ENCODE data around the gene FCSK. TPM values are rescaled to one million over a fixed set of nuclear protein-coding genes. Genes with fewer than 3 reads are reported as not detected.

FCSK gene
- total and polyA plus RNA-seq, 2 experiments from 2014 or later, result 15.7 to 25.9 TPM

DNA sequence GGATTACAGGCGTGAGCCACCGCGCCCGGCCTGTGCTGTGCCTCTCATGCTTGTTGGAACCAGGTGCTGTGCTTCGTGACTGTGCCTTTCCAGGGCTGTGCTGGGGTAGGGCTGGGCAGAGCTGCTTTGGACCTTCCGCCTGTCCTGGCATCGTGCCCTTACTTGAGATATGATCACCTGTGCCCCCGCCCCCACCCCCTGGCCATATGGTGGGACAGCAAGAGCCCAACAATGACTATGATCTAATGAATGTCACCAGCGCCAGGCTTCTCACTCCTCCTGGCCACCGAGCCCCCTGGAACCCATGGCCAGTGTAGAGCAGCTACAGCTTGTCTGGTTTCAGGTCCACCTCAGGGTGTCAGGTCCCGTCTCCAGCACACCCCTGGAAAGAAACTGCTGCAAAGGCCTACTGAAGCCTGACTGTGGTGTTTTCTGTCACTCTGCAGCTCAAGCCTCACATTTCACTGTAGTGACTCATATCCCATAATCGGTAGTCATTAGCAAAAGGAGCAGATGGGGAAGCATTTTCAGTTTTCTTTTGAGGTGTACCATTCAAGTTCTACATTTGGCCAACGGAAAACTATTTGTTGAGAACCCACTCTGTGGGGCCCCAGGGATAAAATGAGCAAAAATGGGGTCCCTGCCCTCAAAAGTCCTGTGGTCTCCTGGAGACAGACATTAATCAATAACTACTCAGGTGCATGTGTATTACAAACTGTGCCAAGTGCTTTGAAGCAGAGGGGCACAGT lies 22.1 kb downstream of the FCSK start:
- no peak overlapping the region for H2AFZ ChIP-seq
- no peaks in the 10 kb centered on the region for H3K36me3 ChIP-seq (replicated peaks; ENCODE audit: insufficient read depth, low read depth)
- TF ChIP-seq EZH2 (IDR thresholded peaks at IDR 0.05; ENCODE audit: borderline replicate concordance) (no peak), EZH2phosphoT487 (IDR thresholded peaks at IDR 0.05; ENCODE audit: low read depth, severe bottlenecking, unreplicated experiment) (no peak)
- TF ChIP-seq, protein P1, sequence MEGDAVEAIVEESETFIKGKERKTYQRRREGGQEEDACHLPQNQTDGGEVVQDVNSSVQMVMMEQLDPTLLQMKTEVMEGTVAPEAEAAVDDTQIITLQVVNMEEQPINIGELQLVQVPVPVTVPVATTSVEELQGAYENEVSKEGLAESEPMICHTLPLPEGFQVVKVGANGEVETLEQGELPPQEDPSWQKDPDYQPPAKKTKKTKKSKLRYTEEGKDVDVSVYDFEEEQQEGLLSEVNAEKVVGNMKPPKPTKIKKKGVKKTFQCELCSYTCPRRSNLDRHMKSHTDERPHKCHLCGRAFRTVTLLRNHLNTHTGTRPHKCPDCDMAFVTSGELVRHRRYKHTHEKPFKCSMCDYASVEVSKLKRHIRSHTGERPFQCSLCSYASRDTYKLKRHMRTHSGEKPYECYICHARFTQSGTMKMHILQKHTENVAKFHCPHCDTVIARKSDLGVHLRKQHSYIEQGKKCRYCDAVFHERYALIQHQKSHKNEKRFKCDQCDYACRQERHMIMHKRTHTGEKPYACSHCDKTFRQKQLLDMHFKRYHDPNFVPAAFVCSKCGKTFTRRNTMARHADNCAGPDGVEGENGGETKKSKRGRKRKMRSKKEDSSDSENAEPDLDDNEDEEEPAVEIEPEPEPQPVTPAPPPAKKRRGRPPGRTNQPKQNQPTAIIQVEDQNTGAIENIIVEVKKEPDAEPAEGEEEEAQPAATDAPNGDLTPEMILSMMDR (IDR thresholded peaks at IDR 0.05; ENCODE audit: poor library complexity), result no peak
- H3K4me2 ChIP-seq, result no peak overlapping the region
- H3K9me3 ChIP-seq (ENCODE audit: low read depth), result no peaks in the 10 kb centered on the region
- H3K4me1 ChIP-seq (ENCODE audit: insufficient read depth), result peaks cover 3% of the 10 kb centered on the region
- H3K9me2 ChIP-seq (replicated peaks; ENCODE audit: insufficient read depth), result no peaks in the 10 kb centered on the region
- H4K20me1 ChIP-seq (ENCODE audit: insufficient read depth, poor library complexity, severe bottlenecking), result no peaks in the 10 kb centered on the region
- H3K79me2 ChIP-seq, result no peaks in the 10 kb centered on the region
- no peaks in the 10 kb centered on the region for H3K27me3 ChIP-seq
- no peak overlapping the region for H3K27ac ChIP-seq
- WGBS (ENCODE audit: low lambda C conversion rate, missing lambda C conversion rate), result 85% methylated on average over 13 of the region's 13 CpGs
- no peak overlapping the region for H3K4me3 ChIP-seq
- DNase-seq (ENCODE audit: low spot score), result no peak

DNA sequence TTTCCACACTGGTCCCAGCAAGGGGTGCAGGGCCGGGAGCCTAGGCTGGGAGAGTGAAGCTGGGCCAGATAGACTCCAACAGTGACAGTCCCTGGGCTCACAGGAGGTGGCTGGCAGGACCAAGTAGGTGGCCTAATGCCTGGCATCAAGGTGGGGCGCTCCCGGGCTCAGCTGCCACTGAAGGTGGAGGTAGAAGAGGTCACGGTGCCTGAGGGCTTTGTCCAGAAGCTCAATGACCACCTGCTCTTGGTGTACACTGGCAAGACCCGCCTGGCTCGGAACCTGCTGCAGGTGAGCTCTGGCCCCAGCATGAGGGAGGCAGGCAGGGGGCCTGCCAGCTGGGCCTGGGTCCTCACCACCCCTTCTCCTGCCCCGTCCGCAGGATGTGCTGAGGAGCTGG lies 23.8 kb downstream of the FCSK start:
- TF ChIP-seq EZH2 (IDR thresholded peaks at IDR 0.05; ENCODE audit: borderline replicate concordance) (no peak), EZH2phosphoT487 (IDR thresholded peaks at IDR 0.05; ENCODE audit: low read depth, severe bottlenecking, unreplicated experiment) (no peak)
- TF ChIP-seq, protein P1 (IDR thresholded peaks at IDR 0.05; ENCODE audit: poor library complexity), result no peak
- Histone ChIP-seq H4K20me1 (ENCODE audit: insufficient read depth, poor library complexity, severe bottlenecking) (no peaks in the 10 kb centered on the region), H3K9me2 (replicated peaks; ENCODE audit: insufficient read depth) (no peaks in the 10 kb centered on the region), H3K79me2 (no peaks in the 10 kb centered on the region), H3K4me3 (no peak overlapping the region), H3K9me3 (ENCODE audit: low read depth) (no peaks in the 10 kb centered on the region), H2AFZ (no peak overlapping the region), H3K27me3 (no peaks in the 10 kb centered on the region), H3K36me3 (replicated peaks; ENCODE audit: insufficient read depth, low read depth) (no peaks in the 10 kb centered on the region), H3K4me1 (ENCODE audit: insufficient read depth) (peaks cover 3% of the 10 kb centered on the region), H3K27ac (no peak overlapping the region), H3K4me2 (no peak overlapping the region)
- 95% methylated on average over 8 of the region's 8 CpGs for WGBS (ENCODE audit: low lambda C conversion rate, missing lambda C conversion rate)
- no peak for DNase-seq (ENCODE audit: low spot score)

DNA sequence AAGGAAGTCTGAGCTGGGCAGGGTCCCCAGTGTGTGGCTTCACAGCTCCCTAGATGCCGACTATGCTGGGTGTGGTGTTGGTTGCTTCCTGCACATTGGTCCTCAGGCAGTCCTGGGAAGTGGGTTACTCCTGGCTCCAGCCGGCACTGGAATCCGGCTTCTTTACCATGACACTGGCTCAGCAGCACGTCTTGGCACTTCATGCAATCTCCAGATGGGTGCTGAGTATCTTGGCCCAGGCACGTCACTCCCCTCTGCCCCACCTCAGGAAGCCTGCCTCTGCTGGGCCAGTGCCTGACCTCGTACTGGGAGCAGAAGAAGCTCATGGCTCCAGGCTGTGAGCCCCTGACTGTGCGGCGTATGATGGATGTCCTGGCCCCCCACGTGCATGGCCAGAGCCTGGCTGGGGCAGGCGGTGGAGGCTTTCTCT lies 24.5 kb downstream of the FCSK start:
- WGBS (ENCODE audit: low lambda C conversion rate, missing lambda C conversion rate), result 92% methylated on average over 9 of the region's 10 CpGs
- Histone ChIP-seq H3K27ac (no peak overlapping the region), H3K4me3 (no peak overlapping the region), H3K4me1 (ENCODE audit: insufficient read depth) (peaks cover 3% of the 10 kb centered on the region), H4K20me1 (ENCODE audit: insufficient read depth, poor library complexity, severe bottlenecking) (no peaks in the 10 kb centered on the region), H2AFZ (no peak overlapping the region), H3K79me2 (no peaks in the 10 kb centered on the region), H3K36me3 (replicated peaks; ENCODE audit: insufficient read depth, low read depth) (no peaks in the 10 kb centered on the region), H3K9me2 (replicated peaks; ENCODE audit: insufficient read depth) (no peaks in the 10 kb centered on the region), H3K9me3 (ENCODE audit: low read depth) (no peaks in the 10 kb centered on the region), H3K4me2 (no peak overlapping the region), H3K27me3 (no peaks in the 10 kb centered on the region)
- no peak for DNase-seq (ENCODE audit: low spot score)
- TF ChIP-seq EZH2phosphoT487 (IDR thresholded peaks at IDR 0.05; ENCODE audit: low read depth, severe bottlenecking, unreplicated experiment) (no peak), EZH2 (IDR thresholded peaks at IDR 0.05; ENCODE audit: borderline replicate concordance) (no peak)
- TF ChIP-seq, protein P1 (IDR thresholded peaks at IDR 0.05; ENCODE audit: poor library complexity), result no peak

Measured in hepatocyte (in vitro differentiated cells).